ENCODE measurements around the gene SEC23IP.
"Not testable (repeated sequence)": the region's sequence is repeated elsewhere in the genome, so short reads cannot be mapped to it uniquely, and the experiment has no call there.

DNA sequence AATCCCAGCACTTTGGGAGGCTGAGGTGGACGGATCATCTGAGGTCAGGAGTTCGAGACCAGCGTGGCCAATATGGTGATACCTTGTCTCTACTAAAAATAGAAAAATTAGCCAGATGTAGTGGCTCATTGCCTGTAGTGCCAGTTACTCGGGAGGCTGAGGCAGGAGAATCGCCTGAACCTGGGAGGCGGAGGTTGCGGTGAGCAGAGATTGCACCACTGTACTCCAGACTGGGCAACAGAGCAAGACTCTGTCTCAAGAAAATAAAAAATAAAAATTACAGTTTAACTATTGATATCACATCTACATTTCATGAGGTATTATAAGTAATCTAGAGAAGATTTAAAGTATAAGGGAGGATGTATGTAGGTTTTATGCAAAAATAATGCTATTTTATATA, 15.2 kb downstream of the SEC23IP start:
- TF ChIP-seq, protein P1, sequence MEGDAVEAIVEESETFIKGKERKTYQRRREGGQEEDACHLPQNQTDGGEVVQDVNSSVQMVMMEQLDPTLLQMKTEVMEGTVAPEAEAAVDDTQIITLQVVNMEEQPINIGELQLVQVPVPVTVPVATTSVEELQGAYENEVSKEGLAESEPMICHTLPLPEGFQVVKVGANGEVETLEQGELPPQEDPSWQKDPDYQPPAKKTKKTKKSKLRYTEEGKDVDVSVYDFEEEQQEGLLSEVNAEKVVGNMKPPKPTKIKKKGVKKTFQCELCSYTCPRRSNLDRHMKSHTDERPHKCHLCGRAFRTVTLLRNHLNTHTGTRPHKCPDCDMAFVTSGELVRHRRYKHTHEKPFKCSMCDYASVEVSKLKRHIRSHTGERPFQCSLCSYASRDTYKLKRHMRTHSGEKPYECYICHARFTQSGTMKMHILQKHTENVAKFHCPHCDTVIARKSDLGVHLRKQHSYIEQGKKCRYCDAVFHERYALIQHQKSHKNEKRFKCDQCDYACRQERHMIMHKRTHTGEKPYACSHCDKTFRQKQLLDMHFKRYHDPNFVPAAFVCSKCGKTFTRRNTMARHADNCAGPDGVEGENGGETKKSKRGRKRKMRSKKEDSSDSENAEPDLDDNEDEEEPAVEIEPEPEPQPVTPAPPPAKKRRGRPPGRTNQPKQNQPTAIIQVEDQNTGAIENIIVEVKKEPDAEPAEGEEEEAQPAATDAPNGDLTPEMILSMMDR (IDR thresholded peaks at IDR 0.05; ENCODE audit: low read depth, low read length): not testable (repeated sequence)
- not testable (repeated sequence) for TF ChIP-seq POLR2A (IDR thresholded peaks at IDR 0.05; ENCODE audit: extremely low read depth, insufficient read length)
